ENCODE results near the gene GPSM3.

The GPSM3 gene

GRCh38 chr6:32218167-32218566 is 25.7 kb upstream of the GPSM3 start:
- no peaks in the 10 kb centered on the region for H3K27me3 ChIP-seq (ENCODE audit: insufficient read depth, poor library complexity, severe bottlenecking)
- TF ChIP-seq CTCF (IDR thresholded peaks at IDR 0.05; ENCODE audit: poor library complexity, severe bottlenecking) = no peak
- H3K36me3 ChIP-seq (ENCODE audit: low read depth) = no peaks in the 10 kb centered on the region
- DNase-seq (ENCODE audit: low spot score) (no peak), ATAC-seq (ENCODE audit: low read depth) (no peak)
- no peak overlapping the region for H3K4me3 ChIP-seq (ENCODE audit: severe bottlenecking)
- no peak overlapping the region for H3K27ac ChIP-seq (ENCODE audit: poor library complexity, severe bottlenecking)
- no peaks in the 10 kb centered on the region for H3K9me3 ChIP-seq (ENCODE audit: severe bottlenecking)
- no peaks in the 10 kb centered on the region for H3K4me1 ChIP-seq (ENCODE audit: insufficient read depth, poor library complexity, severe bottlenecking)

- Histone ChIP-seq H3K4me3 (ENCODE audit: severe bottlenecking) (no peak overlapping the region), H3K9me3 (ENCODE audit: severe bottlenecking) (no peaks in the 10 kb centered on the region), H3K36me3 (ENCODE audit: low read depth) (no peaks in the 10 kb centered on the region), H3K4me1 (ENCODE audit: insufficient read depth, poor library complexity, severe bottlenecking) (no peaks in the 10 kb centered on the region), H3K27ac (ENCODE audit: poor library complexity, severe bottlenecking) (no peak overlapping the region), H3K27me3 (ENCODE audit: insufficient read depth, poor library complexity, severe bottlenecking) (no peaks in the 10 kb centered on the region)
- ATAC-seq (ENCODE audit: low read depth) (no peak), DNase-seq (ENCODE audit: low spot score) (no peak)
- no peak for TF ChIP-seq CTCF (IDR thresholded peaks at IDR 0.05; ENCODE audit: poor library complexity, severe bottlenecking)
These were observed 24.6 kb upstream of the GPSM3 start for GRCh38 chr6:32216998-32217397.

GRCh38 chr6:32216285-32216684 is 23.8 kb upstream of the GPSM3 start:
- Histone ChIP-seq H3K27ac (ENCODE audit: poor library complexity, severe bottlenecking) (no peak overlapping the region), H3K9me3 (ENCODE audit: severe bottlenecking) (no peaks in the 10 kb centered on the region), H3K4me1 (ENCODE audit: insufficient read depth, poor library complexity, severe bottlenecking) (no peaks in the 10 kb centered on the region), H3K27me3 (ENCODE audit: insufficient read depth, poor library complexity, severe bottlenecking) (no peaks in the 10 kb centered on the region), H3K36me3 (ENCODE audit: low read depth) (no peaks in the 10 kb centered on the region), H3K4me3 (ENCODE audit: severe bottlenecking) (no peak overlapping the region)
- no peak for TF ChIP-seq CTCF (IDR thresholded peaks at IDR 0.05; ENCODE audit: poor library complexity, severe bottlenecking)
- DNase-seq (ENCODE audit: low spot score) (no peak), ATAC-seq (ENCODE audit: low read depth) (no peak)

GRCh38 chr6:32215617-32216016 is 23.2 kb upstream of the GPSM3 start:
- Histone ChIP-seq H3K9me3 (ENCODE audit: severe bottlenecking) (no peaks in the 10 kb centered on the region), H3K4me1 (ENCODE audit: insufficient read depth, poor library complexity, severe bottlenecking) (no peaks in the 10 kb centered on the region), H3K27ac (ENCODE audit: poor library complexity, severe bottlenecking) (no peak overlapping the region), H3K36me3 (ENCODE audit: low read depth) (no peaks in the 10 kb centered on the region), H3K4me3 (ENCODE audit: severe bottlenecking) (no peak overlapping the region), H3K27me3 (ENCODE audit: insufficient read depth, poor library complexity, severe bottlenecking) (no peaks in the 10 kb centered on the region)
- DNase-seq (ENCODE audit: low spot score) (no peak), ATAC-seq (ENCODE audit: low read depth) (no peak)
- no peak for TF ChIP-seq CTCF (IDR thresholded peaks at IDR 0.05; ENCODE audit: poor library complexity, severe bottlenecking)

- no peak for TF ChIP-seq CTCF (IDR thresholded peaks at IDR 0.05; ENCODE audit: poor library complexity, severe bottlenecking)
These were observed 21.7 kb upstream of the GPSM3 start for GRCh38 chr6:32214126-32214525.

More at GRCh38 chr6:32214126-32214525, 21.7 kb upstream of the GPSM3 start:
- Histone ChIP-seq H3K4me1 (ENCODE audit: insufficient read depth, poor library complexity, severe bottlenecking) (no peaks in the 10 kb centered on the region), H3K36me3 (ENCODE audit: low read depth) (no peaks in the 10 kb centered on the region), H3K4me3 (ENCODE audit: severe bottlenecking) (no peak overlapping the region), H3K9me3 (ENCODE audit: severe bottlenecking) (no peaks in the 10 kb centered on the region), H3K27ac (ENCODE audit: poor library complexity, severe bottlenecking) (no peak overlapping the region), H3K27me3 (ENCODE audit: insufficient read depth, poor library complexity, severe bottlenecking) (no peaks in the 10 kb centered on the region)
- ATAC-seq (ENCODE audit: low read depth) = no peak
- DNase-seq (ENCODE audit: low spot score) = no peak

Measured in RWPE2 (cell line).